H9 (cell line): ENCODE results near the gene TRIM38. TPM values are rescaled to one million over a fixed set of nuclear protein-coding genes. Genes with fewer than 3 reads are reported as not detected.

Source experiments
- DNase-seq: peaks from one replicate; pipeline ENCODE4 v3.0.0-alpha.2; 2017
- H2AFZ ChIP-seq: one replicate; pipeline ENCODE4 v1.6.1; 2013; ENCODE audit warnings: mild to moderate bottlenecking, low read length, control low read depth, moderate library complexity
- H2AK5ac ChIP-seq: 2 replicates; pipeline ENCODE4 v1.6.1; 2013; ENCODE audit warnings: low read length, control low read depth, mixed read lengths; ENCODE audit not compliant: insufficient read length
- H2BK120ac ChIP-seq: one replicate; pipeline ENCODE4 v1.6.1; 2013; ENCODE audit warnings: low read depth, mild to moderate bottlenecking, low read length, control low read depth, inconsistent platforms; ENCODE audit not compliant: poor library complexity, severe bottlenecking
- H2BK12ac ChIP-seq: 2 replicates; pipeline ENCODE4 v1.6.1; 2013; ENCODE audit warnings: low read length, control low read depth, mixed read lengths, low read depth; ENCODE audit not compliant: insufficient read length
- H2BK15ac ChIP-seq: 2 replicates; pipeline ENCODE4 v1.6.1; 2013; ENCODE audit warnings: low read depth, low read length, control low read depth
- H2BK20ac ChIP-seq: one replicate; pipeline ENCODE4 v1.6.1; 2013; ENCODE audit warnings: low read depth, mild to moderate bottlenecking, low read length, control low read depth, inconsistent platforms; ENCODE audit not compliant: poor library complexity, severe bottlenecking
- H2BK5ac ChIP-seq: 2 replicates; pipeline ENCODE4 v1.6.1; 2013; ENCODE audit warnings: low read length, control low read depth, mixed read lengths; ENCODE audit not compliant: insufficient read length
- H3K14ac ChIP-seq: 2 replicates; pipeline ENCODE4 v1.6.1; 2013; ENCODE audit warnings: low read length, control low read depth; ENCODE audit not compliant: insufficient read depth
- H3K18ac ChIP-seq: 2 replicates; pipeline ENCODE4 v1.6.1; 2013; ENCODE audit warnings: low read depth, mild to moderate bottlenecking, mixed read lengths, low read length, control low read depth; ENCODE audit not compliant: insufficient read length
- H3K23ac ChIP-seq: 2 replicates; pipeline ENCODE4 v1.6.1; 2013; ENCODE audit warnings: low read length, control low read depth, mixed read lengths, low read depth; ENCODE audit not compliant: insufficient read length
- H3K23me2 ChIP-seq: 2 replicates; pipeline ENCODE4 v1.6.1; 2013; ENCODE audit warnings: low read depth, mild to moderate bottlenecking, mixed read lengths, low read length, control low read depth; ENCODE audit not compliant: insufficient read length, poor library complexity, severe bottlenecking
- H3K27ac ChIP-seq: 2 replicates; pipeline ENCODE4 v1.5.1; 2013; ENCODE audit warnings: low read length, control low read depth, mixed read lengths, low read depth; ENCODE audit not compliant: insufficient read length
- H3K27me3 ChIP-seq: 2 replicates; pipeline ENCODE4 v1.6.1; 2013; ENCODE audit warnings: low read length, control low read depth, inconsistent platforms; ENCODE audit not compliant: insufficient read depth
- H3K4ac ChIP-seq: 2 replicates; pipeline ENCODE4 v1.6.1; 2013; ENCODE audit warnings: low read depth, mild to moderate bottlenecking, control low read depth, inconsistent platforms, low read length, moderate library complexity
- H3K4me1 ChIP-seq: 2 replicates; pipeline ENCODE4 v1.6.1; 2013; ENCODE audit warnings: low read length, control low read depth, inconsistent platforms; ENCODE audit not compliant: insufficient read depth
- H3K4me2 ChIP-seq: 2 replicates; pipeline ENCODE4 v1.6.1; 2013; ENCODE audit warnings: low read length, control low read depth, mixed read lengths; ENCODE audit not compliant: insufficient read length, insufficient read depth
- H3K56ac ChIP-seq: 2 replicates; pipeline ENCODE4 v1.6.1; 2013; ENCODE audit warnings: low read depth, mild to moderate bottlenecking, mixed read lengths, low read length, control low read depth; ENCODE audit not compliant: insufficient read length
- H3K79me1 ChIP-seq: 2 replicates; pipeline ENCODE4 v1.6.1; 2013; ENCODE audit warnings: low read depth, mild to moderate bottlenecking, moderate library complexity, low read length, control low read depth, inconsistent platforms; ENCODE audit not compliant: insufficient read depth, poor library complexity, severe bottlenecking
- H3K79me2 ChIP-seq: 2 replicates; pipeline ENCODE4 v1.6.1; 2013; ENCODE audit warnings: low read length, control low read depth, inconsistent platforms; ENCODE audit not compliant: insufficient read depth
- H3K9ac ChIP-seq: 2 replicates; pipeline ENCODE4 v1.6.1; 2013; ENCODE audit warnings: low read length, control low read depth, mixed read lengths; ENCODE audit not compliant: insufficient read length; ENCODE audit errors: extremely low read depth
- H3K9me3 ChIP-seq: one replicate; pipeline ENCODE4 v1.6.1; 2013; ENCODE audit warnings: low read depth, low read length, inconsistent platforms; ENCODE audit not compliant: control insufficient read depth
- H3T11ph ChIP-seq: one replicate; pipeline ENCODE4 v1.6.1; 2013; ENCODE audit warnings: mild to moderate bottlenecking, low read length, control low read depth, inconsistent platforms
- H4K20me1 ChIP-seq: one replicate; pipeline ENCODE4 v1.6.1; 2013; ENCODE audit not compliant: control insufficient read depth, insufficient read length, insufficient read depth
- H4K5ac ChIP-seq: 2 replicates; pipeline ENCODE4 v1.6.1; 2013; ENCODE audit warnings: low read depth, mild to moderate bottlenecking, mixed read lengths, low read length, control low read depth; ENCODE audit not compliant: insufficient read length
- H4K8ac ChIP-seq: replicated peaks from 2 replicates; pipeline ENCODE4 v1.6.1; 2013; ENCODE audit warnings: low read length, control low read depth, mixed read lengths, low read depth; ENCODE audit not compliant: insufficient read length
- H4K91ac ChIP-seq: 2 replicates; pipeline ENCODE4 v1.6.1; 2013; ENCODE audit warnings: low read depth, mild to moderate bottlenecking, moderate library complexity, mixed read lengths, low read length, control low read depth; ENCODE audit not compliant: insufficient read length
- H3K27ac Mint-ChIP-seq, 3 experiments: 2 replicates in 2 of 3; 3 replicates in 1 of 3; pipeline ENCODE4 v1.8.0; 2020 to 2021; ENCODE audit warnings: mixed read lengths in 3 of 3, mild to moderate bottlenecking in 1 of 3, moderate library complexity in 1 of 3
- H3K27me3 Mint-ChIP-seq: 2 replicates; pipeline ENCODE4 v1.8.0; 2021; ENCODE audit warnings: low read depth, mild to moderate bottlenecking, moderate library complexity, mixed read lengths
- H3K36me3 Mint-ChIP-seq, 3 experiments: 2 replicates in 2 of 3; 3 replicates in 1 of 3; pipeline ENCODE4 v1.8.0; 2020 to 2021; ENCODE audit warnings: low read depth in 3 of 3, mixed read lengths in 3 of 3; ENCODE audit not compliant: insufficient read depth in 1 of 3
- H3K4me1 Mint-ChIP-seq, 2 experiments: 2 replicates each; pipeline ENCODE4 v1.8.0; 2020; ENCODE audit warnings: mixed read lengths in 2 of 2
- H3K4me3 Mint-ChIP-seq, 2 experiments: 2 replicates in 1 of 2; 3 replicates in 1 of 2; pipeline ENCODE4 v1.8.0; 2020 to 2021; ENCODE audit warnings: mild to moderate bottlenecking in 2 of 2, mixed read lengths in 2 of 2, moderate library complexity in 1 of 2
- H3K9me3 Mint-ChIP-seq, 2 experiments: 2 replicates in 1 of 2; 3 replicates in 1 of 2; pipeline ENCODE4 v1.8.0; 2020; ENCODE audit warnings: mild to moderate bottlenecking in 2 of 2, mixed read lengths in 2 of 2, moderate library complexity in 1 of 2
- WGBS: extraction: QIAGEN DNeasy Blood & Tissue Kit; methylation state at CpG from one replicate; pipeline ENCODE4 v1.1.7; 2013; ENCODE audit warnings: missing lambda C conversion rate, low lambda C conversion rate, mixed read lengths; ENCODE audit not compliant: insufficient read length; ENCODE audit errors: extremely low coverage; 5-methylcytosine and 5-hydroxymethylcytosine counted together
- total RNA-seq: library from RNA; stranded (reverse); gene quantifications from 2 replicates; pipeline ENCODE4 v1.2.1, GENCODE V29; 2021
- TF ChIP-seq, protein P1 (sequence below): fragments of 200-600 bp; sonication (generic); conservative IDR thresholded peaks from 3 replicates; pipeline ENCODE4 v1.8.0; 2021; ENCODE audit warnings: antibody characterized with exemption, mild to moderate bottlenecking

TRIM38 gene
- total RNA-seq, 1 experiment from 2014 or later: 0.61 TPM

DNA sequence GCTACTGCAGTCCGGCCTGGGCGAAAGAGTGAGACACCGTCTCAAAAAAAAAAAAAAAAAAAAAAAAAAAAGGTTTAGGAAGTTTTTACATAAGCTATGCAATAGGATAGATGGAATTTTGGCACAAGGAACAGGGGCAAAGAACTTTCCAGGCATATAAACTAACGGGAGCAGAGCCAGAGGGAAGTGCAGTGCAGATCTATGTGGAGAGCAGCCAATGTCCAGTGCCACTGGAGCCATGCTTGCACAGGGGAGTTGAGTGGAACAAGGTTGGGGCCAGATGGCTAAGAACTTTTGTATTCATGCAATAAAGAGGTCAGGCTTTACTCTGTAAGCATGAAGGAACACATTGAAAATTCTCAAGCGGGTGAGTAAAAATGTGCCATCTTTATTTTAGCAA is 42.9 kb upstream of the TRIM38 start:
- Histone ChIP-seq H3K79me1 (no peaks in the 10 kb centered on the region), H2BK20ac (no peak overlapping the region), H3K4ac (no peak overlapping the region), H3K23ac (no peak overlapping the region), H3K27ac (no peak overlapping the region), H3K23me2 (no peaks in the 10 kb centered on the region), H3K18ac (no peak overlapping the region), H3K4me1 (no peaks in the 10 kb centered on the region), H2BK15ac (no peak overlapping the region), H4K8ac (no peak overlapping the region), H3K4me2 (no peak overlapping the region), H3K27me3 (no peaks in the 10 kb centered on the region), H3K9me3 (no peaks in the 10 kb centered on the region), H3K56ac (no peak overlapping the region), H2BK5ac (no peak overlapping the region), H3K79me2 (no peaks in the 10 kb centered on the region), H4K20me1 (no peaks in the 10 kb centered on the region), H2BK120ac (no peak overlapping the region), H2AFZ (no peak overlapping the region), H4K91ac (no peak overlapping the region), H2AK5ac (no peak overlapping the region), H3T11ph (no peak overlapping the region), H4K5ac (no peak overlapping the region), H2BK12ac (no peak overlapping the region), H3K9ac (no peak overlapping the region), H3K14ac (no peak overlapping the region)
- Mint-ChIP-seq H3K4me3 (no peak overlapping the region), H3K27me3 (no peaks in the 10 kb centered on the region), H3K4me1 (peaks cover 3 to 5% of the 10 kb centered on the region in 2 experiments; a peak in 2 of 4 replicates), H3K36me3 (no peaks in the 10 kb centered on the region), H3K9me3 (no peaks in the 10 kb centered on the region), H3K27ac (no peak overlapping the region)
- no peak for DNase-seq
- TF ChIP-seq, protein P1, sequence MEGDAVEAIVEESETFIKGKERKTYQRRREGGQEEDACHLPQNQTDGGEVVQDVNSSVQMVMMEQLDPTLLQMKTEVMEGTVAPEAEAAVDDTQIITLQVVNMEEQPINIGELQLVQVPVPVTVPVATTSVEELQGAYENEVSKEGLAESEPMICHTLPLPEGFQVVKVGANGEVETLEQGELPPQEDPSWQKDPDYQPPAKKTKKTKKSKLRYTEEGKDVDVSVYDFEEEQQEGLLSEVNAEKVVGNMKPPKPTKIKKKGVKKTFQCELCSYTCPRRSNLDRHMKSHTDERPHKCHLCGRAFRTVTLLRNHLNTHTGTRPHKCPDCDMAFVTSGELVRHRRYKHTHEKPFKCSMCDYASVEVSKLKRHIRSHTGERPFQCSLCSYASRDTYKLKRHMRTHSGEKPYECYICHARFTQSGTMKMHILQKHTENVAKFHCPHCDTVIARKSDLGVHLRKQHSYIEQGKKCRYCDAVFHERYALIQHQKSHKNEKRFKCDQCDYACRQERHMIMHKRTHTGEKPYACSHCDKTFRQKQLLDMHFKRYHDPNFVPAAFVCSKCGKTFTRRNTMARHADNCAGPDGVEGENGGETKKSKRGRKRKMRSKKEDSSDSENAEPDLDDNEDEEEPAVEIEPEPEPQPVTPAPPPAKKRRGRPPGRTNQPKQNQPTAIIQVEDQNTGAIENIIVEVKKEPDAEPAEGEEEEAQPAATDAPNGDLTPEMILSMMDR: no peak
- WGBS: no CpG with 5 or more reads among the region's 5 CpGs
